DND-41 (cell line): ENCODE measurements around the gene DLX1.

Experiments
- ATAC-seq: fragments of 200-7000 bp; cut with Tn5 transposase; 3 replicates; pipeline ENCODE4 v1.9.1; 2021; ENCODE audit warnings: low read depth; ENCODE audit not compliant: insufficient read depth
- DNase-seq: peaks from one replicate; pipeline ENCODE4 v3.0.0-alpha.2; 2020
- H2AFZ ChIP-seq: 2 replicates; pipeline ENCODE4 v1.6.0; 2012; ENCODE audit warnings: low read depth, low read length
- H3K27ac ChIP-seq: 2 replicates; pipeline ENCODE4 v1.5.1; 2012; ENCODE audit warnings: low read length, inconsistent platforms
- H3K27me3 ChIP-seq: fragments of 200-600 bp; sonication (generic); 2 replicates; pipeline ENCODE4 v1.6.0; 2012; ENCODE audit warnings: low read length, mild to moderate bottlenecking, inconsistent platforms; ENCODE audit not compliant: insufficient read depth, poor library complexity
- H3K36me3 ChIP-seq: 2 replicates; pipeline ENCODE4 v1.5.1; 2012; ENCODE audit warnings: low read length, inconsistent platforms; ENCODE audit not compliant: insufficient read depth
- H3K4me1 ChIP-seq: 2 replicates; pipeline ENCODE4 v1.5.1; 2012; ENCODE audit warnings: mild to moderate bottlenecking, low read length; ENCODE audit not compliant: insufficient read depth
- H3K4me2 ChIP-seq: 2 replicates; pipeline ENCODE4 v1.6.0; 2012; ENCODE audit warnings: mild to moderate bottlenecking, moderate library complexity, low read length, inconsistent platforms; ENCODE audit not compliant: insufficient read depth
- H3K4me3 ChIP-seq, 2 experiments: fragments of 200-600 bp in 1 of 2; shearing (Covaris generic) in 1 of 2; 2 replicates each; pipeline ENCODE4 v1.5.1; 2012 to 2016; ENCODE audit warnings: inconsistent platforms in 2 of 2, low read length in 2 of 2, mild to moderate bottlenecking in 2 of 2, low read depth in 1 of 2, moderate library complexity in 1 of 2
- H3K79me2 ChIP-seq: 2 replicates; pipeline ENCODE4 v1.6.0; 2012; ENCODE audit warnings: low read length, inconsistent platforms; ENCODE audit not compliant: insufficient read depth
- H3K9ac ChIP-seq: 2 replicates; pipeline ENCODE4 v1.6.0; 2012; ENCODE audit warnings: low read depth, mild to moderate bottlenecking, inconsistent platforms, low read length, moderate library complexity
- H3K9me3 ChIP-seq: 2 replicates; pipeline ENCODE4 v1.5.1; 2012; ENCODE audit warnings: low read length, moderate library complexity, mild to moderate bottlenecking, inconsistent platforms; ENCODE audit not compliant: insufficient read depth, severe bottlenecking
- H4K20me1 ChIP-seq: 2 replicates; pipeline ENCODE4 v1.6.0; 2012; ENCODE audit warnings: low read length; ENCODE audit not compliant: insufficient read depth
- EZH2 ChIP-seq: IDR thresholded peaks from 3 replicates; pipeline ENCODE4 v1.6.1; 2012; ENCODE audit warnings: borderline replicate concordance, low read depth, mild to moderate bottlenecking, moderate library complexity, low read length, inconsistent platforms; ENCODE audit not compliant: severe bottlenecking
- TF ChIP-seq, protein P1 (sequence below): IDR thresholded peaks from 2 replicates; pipeline ENCODE4 v1.5.1; 2012; ENCODE audit warnings: borderline replicate concordance, low read length, moderate library complexity, mild to moderate bottlenecking; ENCODE audit not compliant: poor library complexity, severe bottlenecking; ENCODE audit errors: extremely low read depth

DLX1 gene

DNA sequence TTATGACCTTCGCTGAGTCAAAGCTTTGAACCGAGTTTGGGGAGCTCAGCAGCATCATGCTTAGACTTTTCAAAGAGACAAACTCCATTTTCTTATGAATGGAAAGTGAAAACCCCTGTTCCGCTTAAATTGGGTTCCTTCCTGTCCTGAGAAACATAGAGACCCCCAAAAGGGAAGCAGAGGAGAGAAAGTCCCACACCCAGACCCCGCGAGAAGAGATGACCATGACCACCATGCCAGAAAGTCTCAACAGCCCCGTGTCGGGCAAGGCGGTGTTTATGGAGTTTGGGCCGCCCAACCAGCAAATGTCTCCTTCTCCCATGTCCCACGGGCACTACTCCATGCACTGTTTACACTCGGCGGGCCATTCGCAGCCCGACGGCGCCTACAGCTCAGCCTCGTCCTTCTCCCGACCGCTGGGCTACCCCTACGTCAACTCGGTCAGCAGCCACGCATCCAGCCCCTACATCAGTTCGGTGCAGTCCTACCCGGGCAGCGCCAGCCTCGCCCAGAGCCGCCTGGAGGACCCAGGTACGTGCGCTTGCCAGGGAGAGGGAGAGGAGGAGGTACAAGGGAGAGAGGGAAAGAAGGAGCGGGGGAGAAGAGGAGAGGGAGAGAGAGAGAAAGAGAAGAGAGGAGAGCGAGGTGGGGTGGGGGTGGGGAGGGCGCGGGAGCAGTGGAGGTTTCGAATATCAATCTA, at the start of gene DLX1:
TSS of gene DLX1 (plus strand) at position 48 of the 700 bp plus-strand sequence. CDS start at position 219, 171 bp downstream.
- H3K4me1 ChIP-seq, result peaks cover 20% of the 10 kb centered on the region
- TF ChIP-seq EZH2, result no peak
- TF ChIP-seq, protein P1, sequence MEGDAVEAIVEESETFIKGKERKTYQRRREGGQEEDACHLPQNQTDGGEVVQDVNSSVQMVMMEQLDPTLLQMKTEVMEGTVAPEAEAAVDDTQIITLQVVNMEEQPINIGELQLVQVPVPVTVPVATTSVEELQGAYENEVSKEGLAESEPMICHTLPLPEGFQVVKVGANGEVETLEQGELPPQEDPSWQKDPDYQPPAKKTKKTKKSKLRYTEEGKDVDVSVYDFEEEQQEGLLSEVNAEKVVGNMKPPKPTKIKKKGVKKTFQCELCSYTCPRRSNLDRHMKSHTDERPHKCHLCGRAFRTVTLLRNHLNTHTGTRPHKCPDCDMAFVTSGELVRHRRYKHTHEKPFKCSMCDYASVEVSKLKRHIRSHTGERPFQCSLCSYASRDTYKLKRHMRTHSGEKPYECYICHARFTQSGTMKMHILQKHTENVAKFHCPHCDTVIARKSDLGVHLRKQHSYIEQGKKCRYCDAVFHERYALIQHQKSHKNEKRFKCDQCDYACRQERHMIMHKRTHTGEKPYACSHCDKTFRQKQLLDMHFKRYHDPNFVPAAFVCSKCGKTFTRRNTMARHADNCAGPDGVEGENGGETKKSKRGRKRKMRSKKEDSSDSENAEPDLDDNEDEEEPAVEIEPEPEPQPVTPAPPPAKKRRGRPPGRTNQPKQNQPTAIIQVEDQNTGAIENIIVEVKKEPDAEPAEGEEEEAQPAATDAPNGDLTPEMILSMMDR, result no peak
- peak within 1 kb of the TSS; percentile 98 for H2AFZ ChIP-seq
- peak within 1 kb of the TSS; percentile 68 to 96 for H3K4me3 ChIP-seq
- H4K20me1 ChIP-seq, result no peaks in the 10 kb centered on the region
- no peaks in the 10 kb centered on the region for H3K79me2 ChIP-seq
- no peaks in the 10 kb centered on the region for H3K27me3 ChIP-seq
- no peak for ATAC-seq
- H3K36me3 ChIP-seq, result peaks cover 8% of the 10 kb centered on the region
- peak within 1 kb of the TSS; percentile 92 for H3K9ac ChIP-seq
- H3K27ac ChIP-seq, result peak within 1 kb of the TSS; percentile 77
- no peak for DNase-seq
- H3K9me3 ChIP-seq, result no peaks in the 10 kb centered on the region
- peak within 1 kb of the TSS; percentile 98 for H3K4me2 ChIP-seq

DNA sequence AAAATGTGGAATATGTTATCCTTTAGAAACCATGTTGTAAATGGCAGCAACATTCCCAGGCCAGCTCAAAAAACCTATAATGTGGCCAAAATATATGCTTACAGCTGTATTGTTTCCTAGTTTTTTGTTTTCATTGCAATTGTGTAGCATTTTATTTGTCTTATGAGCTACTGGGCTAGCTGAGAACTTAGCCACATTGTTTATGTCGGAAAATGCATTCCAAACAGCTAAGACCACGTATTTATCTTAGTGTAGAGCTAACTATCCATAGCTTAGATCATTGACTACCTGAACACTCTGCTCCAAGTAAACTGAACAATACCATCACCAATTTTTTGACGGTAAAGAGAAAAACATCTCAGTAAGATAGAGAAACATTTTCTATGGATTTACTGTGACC, 47.2 kb upstream of the DLX1 start:
- Histone ChIP-seq H2AFZ (no peak overlapping the region), H4K20me1 (no peaks in the 10 kb centered on the region), H3K36me3 (no peaks in the 10 kb centered on the region), H3K79me2 (no peaks in the 10 kb centered on the region), H3K9ac (no peak overlapping the region), H3K9me3 (no peaks in the 10 kb centered on the region), H3K27ac (no peak overlapping the region), H3K4me2 (no peak overlapping the region), H3K4me1 (no peaks in the 10 kb centered on the region), H3K27me3 (no peaks in the 10 kb centered on the region), H3K4me3 (no peak overlapping the region)
- TF ChIP-seq, protein P1, result no peak
- no peak for TF ChIP-seq EZH2
- ATAC-seq (no peak), DNase-seq (no peak)

DNA sequence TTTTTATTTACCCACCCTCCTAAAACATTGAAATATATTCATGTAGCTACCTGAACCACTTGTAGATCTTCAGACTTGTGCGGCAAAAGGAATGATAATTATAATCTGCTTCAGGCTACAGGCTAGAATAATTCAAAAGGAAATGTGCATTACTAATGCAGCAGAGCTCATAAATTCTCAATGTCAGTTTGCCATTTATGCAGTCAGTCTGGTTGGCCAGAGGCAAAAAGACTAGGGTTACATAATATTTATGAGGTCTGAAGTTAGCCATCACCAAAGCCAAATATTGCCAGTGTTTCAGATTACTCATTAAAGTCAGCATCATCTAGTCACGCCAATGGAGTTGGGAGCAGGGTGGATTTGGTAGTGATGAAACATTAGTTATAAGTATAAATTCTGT, 46.7 kb upstream of the DLX1 start:
- DNase-seq (no peak), ATAC-seq (no peak)
- Histone ChIP-seq H4K20me1 (no peaks in the 10 kb centered on the region), H3K36me3 (no peaks in the 10 kb centered on the region), H3K27me3 (no peaks in the 10 kb centered on the region), H2AFZ (no peak overlapping the region), H3K4me2 (no peak overlapping the region), H3K4me3 (no peak overlapping the region), H3K79me2 (no peaks in the 10 kb centered on the region), H3K4me1 (no peaks in the 10 kb centered on the region), H3K27ac (no peak overlapping the region), H3K9me3 (no peaks in the 10 kb centered on the region), H3K9ac (no peak overlapping the region)
- TF ChIP-seq, protein P1, result no peak
- no peak for TF ChIP-seq EZH2
